Stimulated activated CD4-positive, alpha-beta T cell treated with anti-CD3 and anti-CD28 coated beads, TNF-alpha, amount 100 ng/mL, for 48 hours (primary cell): Measurements from ENCODE around the gene POLD2.

Experiments
- DNase-seq, 3 donors: peaks; one replicate each; pipeline ENCODE4 v3.0.0-alpha.2; 2020; ENCODE audit warnings: low read depth in 3 of 3

The POLD2 gene

GRCh38 chr7:44102846-44103565 is 20.3 kb downstream of the POLD2 start:
- DNase-seq: no peak

GRCh38 chr7:44101966-44102845 is 21.1 kb downstream of the POLD2 start:
- no peak for DNase-seq

- DNase-seq: no peak
Observed at GRCh38 chr7:44101303-44101965, 21.9 kb downstream of the POLD2 start.

GRCh38 chr7:44100458-44101302 is 22.7 kb downstream of the POLD2 start:
- no peak for DNase-seq

GRCh38 chr7:44099669-44100068 is 23.7 kb downstream of the POLD2 start:
- DNase-seq: no peak

GRCh38 chr7:44098092-44099068 is 25.0 kb downstream of the POLD2 start:
- DNase-seq: no peak

GRCh38 chr7:44097064-44097932 is 26.1 kb downstream of the POLD2 start:
- no peak for DNase-seq

- no peak for DNase-seq
Observed at GRCh38 chr7:44096326-44096881, 26.9 kb downstream of the POLD2 start.

GRCh38 chr7:44095781-44096180 is 27.6 kb downstream of the POLD2 start:
- no peak for DNase-seq

GRCh38 chr7:44094883-44095592 is 28.3 kb downstream of the POLD2 start:
- no peak for DNase-seq

- no peak for DNase-seq
Observed at GRCh38 chr7:44094365-44094764, 29.0 kb downstream of the POLD2 start.

GRCh38 chr7:44093102-44093641 is 30.2 kb downstream of the POLD2 start:
- DNase-seq: no peak

GRCh38 chr7:44087911-44088838 is 35.2 kb downstream of the POLD2 start:
- DNase-seq: no peak

GRCh38 chr7:44086627-44087026 is 36.7 kb downstream of the POLD2 start:
- no peak for DNase-seq

GRCh38 chr7:44085546-44085945 is 37.8 kb downstream of the POLD2 start:
- DNase-seq: no peak

GRCh38 chr7:44084701-44085100 is 38.6 kb downstream of the POLD2 start:
- DNase-seq: no peak

- no peak for DNase-seq
Observed at GRCh38 chr7:44083796-44084195, 39.6 kb downstream of the POLD2 start.
